GM10847 (cell line): ENCODE data around the gene ZBED4.
A peak's percentile ranks its signal among the peaks of the same experiment; 100 is the strongest.

Experiments used
- POLR2A ChIP-seq: IDR thresholded peaks from 2 replicates; pipeline ENCODE4 v1.6.1; 2011; ENCODE audit not compliant: insufficient read length; ENCODE audit errors: extremely low read depth

The ZBED4 gene

DNA sequence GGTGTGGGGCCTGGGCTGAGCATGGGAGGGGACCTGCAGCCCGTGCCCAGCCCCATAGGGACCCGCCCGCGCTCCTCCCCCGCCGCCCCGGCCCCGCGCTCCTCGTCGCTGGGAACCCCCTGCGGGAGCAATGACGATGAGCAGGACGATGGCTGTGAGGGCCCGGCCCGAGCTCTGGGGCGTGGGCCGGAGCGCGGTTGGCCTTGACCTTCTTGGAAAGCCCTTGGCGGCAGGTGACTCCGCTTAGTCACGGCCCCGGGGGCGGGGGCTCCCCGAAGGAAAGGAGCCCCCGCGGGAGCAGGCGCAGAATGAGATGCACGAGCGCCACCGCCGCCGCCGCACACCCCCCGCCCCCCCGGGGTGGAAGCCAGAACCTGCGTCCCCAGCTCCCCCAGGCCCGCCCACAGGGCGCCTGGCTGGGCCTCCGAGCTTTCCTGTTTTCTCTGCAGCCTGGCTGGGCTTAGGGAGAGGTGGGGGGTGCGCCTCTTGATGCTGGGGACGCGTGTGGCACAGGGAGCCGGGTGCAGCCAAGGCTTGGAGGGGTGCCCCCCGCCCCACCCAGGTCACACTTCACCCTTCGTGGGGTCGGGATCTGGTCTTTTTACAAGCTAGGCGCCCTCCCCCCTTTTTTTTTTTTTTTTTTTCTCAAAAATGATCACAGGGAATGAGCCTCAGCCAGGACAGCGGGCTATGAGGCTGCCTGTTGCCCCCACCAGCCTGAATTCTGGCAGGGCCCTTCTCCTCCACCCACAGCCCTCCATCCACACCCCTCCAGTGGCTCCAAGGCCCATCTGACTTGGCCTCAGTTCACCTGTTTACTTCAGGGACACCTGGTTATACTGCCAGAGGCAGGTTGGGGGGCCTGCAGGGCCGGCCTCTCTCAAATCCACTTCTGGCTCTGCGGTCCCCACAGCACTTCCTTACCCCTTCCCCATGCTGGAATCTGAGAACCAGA is 82.7 kb downstream of the ZBED4 start:
- TF ChIP-seq POLR2A = peak; percentile 37

DNA sequence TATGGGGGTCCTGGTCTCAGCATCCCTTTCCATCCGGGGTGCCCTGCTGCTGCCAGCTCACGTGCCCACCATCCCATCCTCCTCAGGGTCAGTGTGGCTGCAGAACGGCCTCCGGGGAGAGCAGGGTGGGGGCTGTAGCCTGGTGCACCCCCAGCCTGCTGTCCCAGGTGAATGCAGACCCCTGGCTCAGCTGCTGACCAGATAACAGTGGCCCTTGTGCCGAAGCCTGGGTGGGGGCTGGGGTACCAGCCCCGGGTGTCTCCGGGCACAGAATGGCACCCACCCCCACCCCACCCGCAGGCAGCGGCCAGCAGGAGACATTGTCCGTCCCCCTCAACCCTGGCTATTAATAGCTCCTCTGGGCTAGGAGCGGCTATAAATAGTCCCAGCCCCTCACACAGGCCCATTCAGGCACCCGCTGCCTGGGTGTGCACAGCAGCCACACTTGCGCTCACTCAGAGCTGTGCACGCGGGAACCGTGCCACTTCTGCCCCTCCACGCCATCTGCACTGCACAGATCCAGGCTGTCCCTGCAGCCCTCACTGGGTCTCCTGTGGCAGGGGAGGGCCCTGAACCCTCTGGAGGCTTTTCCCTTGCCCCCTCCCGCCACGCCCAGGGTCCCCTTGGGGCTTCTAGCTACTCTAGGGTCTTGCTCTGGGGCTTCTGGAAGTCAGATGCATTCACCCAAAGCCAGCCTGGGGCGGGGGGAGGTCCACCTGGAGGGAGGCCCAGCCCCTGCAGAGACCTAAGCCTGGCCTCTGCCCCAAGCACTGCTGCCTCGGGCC is 83.5 kb downstream of the ZBED4 start:
- TF ChIP-seq POLR2A = no peak

DNA sequence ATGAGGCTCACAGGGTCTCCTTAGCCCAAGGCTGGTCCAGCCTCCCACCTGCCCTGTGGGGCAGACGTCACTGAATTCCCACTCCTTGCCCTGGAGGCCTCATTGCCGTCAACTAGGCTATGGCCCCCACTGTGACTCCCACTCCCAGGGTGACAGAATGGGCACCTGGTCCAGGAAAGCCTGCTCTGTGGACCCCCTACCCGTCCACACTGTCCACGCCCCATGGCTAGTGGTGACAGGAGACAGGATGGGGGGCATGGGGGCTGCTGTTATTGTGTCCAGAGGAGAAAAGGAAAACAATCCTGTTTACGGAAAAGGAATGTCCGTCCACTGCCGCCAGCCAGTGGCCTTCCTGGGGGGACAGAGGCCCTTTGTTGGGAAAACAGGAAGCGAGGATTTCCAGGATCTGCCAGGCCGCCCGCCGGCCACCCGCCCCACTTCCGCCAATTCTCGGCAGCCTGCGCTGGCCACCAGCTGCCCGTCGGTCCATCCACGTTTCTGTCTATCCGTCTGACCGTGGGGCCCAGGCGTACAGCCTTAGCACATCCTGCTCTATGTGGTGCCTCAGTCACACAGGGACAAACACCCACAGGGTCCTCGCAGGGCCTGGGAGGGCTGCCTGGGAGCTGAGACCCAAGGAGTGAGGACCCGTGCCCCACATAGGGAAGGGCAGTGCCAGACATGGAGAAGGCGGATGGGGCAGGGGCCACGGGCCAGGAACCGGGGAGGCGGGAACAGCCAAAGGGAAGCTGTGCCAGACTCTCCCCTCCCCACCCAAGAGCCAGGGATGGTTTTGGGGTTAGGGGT is 84.3 kb downstream of the ZBED4 start:
- no peak for TF ChIP-seq POLR2A

DNA sequence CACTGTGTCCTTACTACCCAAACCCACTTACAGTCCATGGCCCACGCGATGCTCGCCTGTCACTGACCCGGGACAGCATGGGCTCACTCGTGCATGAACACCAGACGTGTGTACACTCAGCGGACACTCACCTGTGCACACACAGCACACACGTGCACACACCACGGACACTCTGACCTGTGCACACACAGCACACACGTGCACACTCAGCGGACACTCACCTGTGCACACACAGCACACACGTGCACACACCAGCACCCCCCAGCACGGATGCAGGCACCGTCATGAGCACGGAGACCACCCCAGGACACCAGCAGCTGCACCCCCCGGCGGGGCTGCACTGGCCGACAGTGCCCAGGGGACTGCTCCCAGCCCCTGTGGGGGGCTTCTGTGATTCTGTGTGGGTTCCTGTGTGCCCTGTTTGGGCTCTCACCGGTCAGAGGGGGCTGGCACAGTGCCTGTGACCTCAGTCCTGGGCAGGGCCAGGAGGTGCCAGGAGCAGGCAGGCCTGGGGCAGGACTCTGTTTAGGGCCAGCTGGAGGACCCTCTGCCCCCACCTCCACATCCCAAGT is 85.0 kb downstream of the ZBED4 start:
- TF ChIP-seq POLR2A = no peak
